ENCODE data around the gene IQSEC1. TPM values are rescaled to one million over a fixed set of nuclear protein-coding genes. Genes with fewer than 3 reads are reported as not detected.
A peak's percentile ranks its signal among the peaks of the same experiment; 100 is the strongest.

The IQSEC1 gene
- total RNA-seq, 3 donors from 2014 or later: 19.8 to 42.2 (median 21.9) TPM

DNA sequence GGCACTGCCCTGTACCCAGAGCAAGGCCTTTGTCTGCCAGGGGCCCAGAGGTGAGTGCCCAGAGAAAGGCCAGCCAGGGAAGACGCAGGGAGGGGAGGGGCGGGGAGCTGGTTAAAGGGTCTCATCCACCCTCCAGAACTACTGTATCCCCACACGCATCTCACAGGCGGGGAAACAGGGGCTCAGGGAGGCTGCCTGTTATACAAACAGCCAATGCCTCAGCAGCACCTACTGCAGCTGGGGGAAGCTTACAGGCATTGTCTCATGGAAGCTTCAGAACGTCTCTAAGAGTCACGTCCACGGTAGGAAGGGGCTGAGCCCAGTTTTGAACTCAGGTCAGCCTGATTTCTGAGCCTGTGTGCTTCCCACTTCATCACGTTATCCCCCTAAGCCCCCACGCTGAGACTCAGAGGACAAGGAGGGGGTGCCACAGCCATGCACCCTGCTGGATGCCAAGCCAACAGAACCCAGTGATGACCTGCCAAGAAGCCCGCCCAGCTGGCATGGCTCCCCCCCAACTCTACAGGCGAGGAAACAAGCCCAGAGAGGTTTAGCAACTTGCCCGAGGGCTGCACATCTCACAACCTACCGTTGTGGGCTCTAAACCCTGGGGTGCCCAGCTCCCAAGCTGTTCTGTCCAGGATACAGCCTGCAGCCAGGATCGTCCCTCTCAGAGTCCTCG, 54.5 kb downstream of the IQSEC1 start:
- Histone ChIP-seq H3K9me3 (no peaks in the 10 kb centered on the region), H3K4me1 (ENCODE audit: low read depth) (peaks cover 11% of the 10 kb centered on the region), H3K36me3 (ENCODE audit: low read depth) (no peaks in the 10 kb centered on the region), H3K4me3 (no peak overlapping the region)
- no peak for TF ChIP-seq CTCF (IDR thresholded peaks at IDR 0.05)
- DNase-seq: no peak
- intact Hi-C loops (cut with DNase I, micrococcal nuclease): no loop called here
- ATAC-seq: no peak

DNA sequence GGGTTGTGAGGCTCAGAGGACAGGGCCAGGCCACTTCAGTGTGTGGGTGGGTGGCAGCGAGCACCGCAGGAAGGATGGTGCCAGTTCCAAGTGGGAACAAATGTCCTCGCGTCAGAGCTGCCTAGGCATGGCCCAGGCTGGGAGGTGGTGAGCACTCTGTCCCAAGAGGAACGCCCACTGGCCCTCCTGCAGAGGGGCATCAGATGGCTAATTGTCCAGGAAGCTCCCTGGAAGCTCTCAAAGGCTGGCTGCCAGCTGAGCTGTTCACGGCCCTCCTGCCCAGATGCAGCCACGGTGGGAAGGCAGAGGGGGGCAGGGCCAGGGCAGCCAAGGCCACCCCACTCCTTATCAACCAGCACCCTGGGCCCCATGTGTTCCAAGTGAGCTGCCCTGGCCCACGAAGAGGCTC, 55.2 kb downstream of the IQSEC1 start:
- intact Hi-C loops (cut with DNase I, micrococcal nuclease): no loop called here
- TF ChIP-seq CTCF (IDR thresholded peaks at IDR 0.05): no peak
- no peak for DNase-seq
- no peak overlapping the region for H3K4me3 ChIP-seq
- no peak for ATAC-seq
- H3K36me3 ChIP-seq (ENCODE audit: low read depth): no peaks in the 10 kb centered on the region
- no peaks in the 10 kb centered on the region for H3K9me3 ChIP-seq
- peaks cover 11% of the 10 kb centered on the region for H3K4me1 ChIP-seq (ENCODE audit: low read depth)

- H3K36me3 ChIP-seq (ENCODE audit: low read depth): no peaks in the 10 kb centered on the region
- H3K9me3 ChIP-seq: no peaks in the 10 kb centered on the region
- no peak overlapping the region for H3K4me3 ChIP-seq
- peaks cover 11% of the 10 kb centered on the region for H3K4me1 ChIP-seq (ENCODE audit: low read depth)
- no peak for TF ChIP-seq CTCF (IDR thresholded peaks at IDR 0.05)
- DNase-seq (no peak), ATAC-seq (no peak)
- intact Hi-C loops (cut with DNase I, micrococcal nuclease): no loop called here
These were observed 55.7 kb downstream of the IQSEC1 start for GRCh38 chr3:13017361-13018042.

- no peak overlapping the region for H3K4me3 ChIP-seq
These were observed 56.4 kb downstream of the IQSEC1 start for GRCh38 chr3:13016721-13017255.

GRCh38 chr3:13016083-13016720, 57.0 kb downstream of the IQSEC1 start:
- peaks cover 13% of the 10 kb centered on the region for H3K4me1 ChIP-seq (ENCODE audit: low read depth)
- no peaks in the 10 kb centered on the region for H3K36me3 ChIP-seq (ENCODE audit: low read depth)
- no peaks in the 10 kb centered on the region for H3K9me3 ChIP-seq
- no peak overlapping the region for H3K4me3 ChIP-seq
- no peak for TF ChIP-seq CTCF (IDR thresholded peaks at IDR 0.05)
- DNase-seq: peak; percentile 69 to 86 (median 70)
- intact Hi-C loops (cut with DNase I, micrococcal nuclease): no loop called here
- peak; percentile 61 for ATAC-seq

More at GRCh38 chr3:13016721-13017255, 56.4 kb downstream of the IQSEC1 start:
- ATAC-seq (no peak), DNase-seq (no peak)
- H3K4me1 ChIP-seq (ENCODE audit: low read depth): peaks cover 11% of the 10 kb centered on the region
- no peaks in the 10 kb centered on the region for H3K36me3 ChIP-seq (ENCODE audit: low read depth)
- intact Hi-C loops (cut with DNase I, micrococcal nuclease): no loop called here
- TF ChIP-seq CTCF (IDR thresholded peaks at IDR 0.05): no peak
- H3K9me3 ChIP-seq: no peaks in the 10 kb centered on the region
